DMS 273 (cell line): ENCODE data around the gene SHROOM3.
"Not testable (repeated sequence)": the region's sequence is repeated elsewhere in the genome, so short reads cannot be mapped to it uniquely, and the experiment has no call there.

Experiments
- DNase-seq: peaks from one replicate; lab custom pipeline; 2025; ENCODE audit not compliant: unreplicated experiment; lab: John Stamatoyannopoulos, UW

Gene SHROOM3

GRCh38 chr4:76434901-76435527 lies at the start of gene SHROOM3:
TSS of gene SHROOM3 (plus strand) at chr4:76435229. CDS start at chr4:76436053, 824 bp downstream.
- no peak for DNase-seq

GRCh38 chr4:76385974-76386373 lies 49.1 kb upstream of the SHROOM3 start:
- no peak for DNase-seq

- no peak for DNase-seq
These were observed 48.3 kb upstream of the SHROOM3 start for GRCh38 chr4:76386566-76387305.

GRCh38 chr4:76388160-76388908 lies 46.7 kb upstream of the SHROOM3 start:
- DNase-seq: no peak

GRCh38 chr4:76401654-76402053 lies 33.4 kb upstream of the SHROOM3 start:
- DNase-seq: no peak

- no peak for DNase-seq
These were observed 28.9 kb upstream of the SHROOM3 start for GRCh38 chr4:76406081-76406480.

- no peak for DNase-seq
These were observed 27.4 kb upstream of the SHROOM3 start for GRCh38 chr4:76407440-76408119.

GRCh38 chr4:76410636-76411035 lies 24.4 kb upstream of the SHROOM3 start:
- DNase-seq: no peak

- no peak for DNase-seq
These were observed 14.8 kb upstream of the SHROOM3 start for GRCh38 chr4:76420188-76420761.

- peak; percentile 58 for DNase-seq
These were observed 14.1 kb upstream of the SHROOM3 start, which contains the start of gene CCDC158 for GRCh38 chr4:76420762-76421581. TSS of gene CCDC158 (minus strand) at chr4:76421141. CDS start at chr4:76403207, 17,934 bp downstream.

- DNase-seq: not testable (repeated sequence)
These were observed 11.9 kb upstream of the SHROOM3 start for GRCh38 chr4:76423159-76423558.

GRCh38 chr4:76426272-76426671 lies 8.8 kb upstream of the SHROOM3 start:
- DNase-seq: peak; percentile 38

GRCh38 chr4:76429636-76430035 lies 5.4 kb upstream of the SHROOM3 start:
- no peak for DNase-seq

GRCh38 chr4:76430519-76431388 lies 4.3 kb upstream of the SHROOM3 start:
- peak; percentile 67 for DNase-seq

- DNase-seq: no peak
These were observed 695 bp downstream of the SHROOM3 start for GRCh38 chr4:76435528-76436319.

GRCh38 chr4:76439491-76439890 lies 4.5 kb downstream of the SHROOM3 start:
- no peak for DNase-seq

- DNase-seq: no peak
These were observed 6.9 kb downstream of the SHROOM3 start for GRCh38 chr4:76441881-76442280.

GRCh38 chr4:76442807-76443206 lies 7.8 kb downstream of the SHROOM3 start:
- DNase-seq: no peak
